ENCODE measurements around the gene USP49.

GRCh38 chr6:41824571-41825569, 70.3 kb downstream of the USP49 start:
- TF ChIP-seq CTCF (IDR thresholded peaks at IDR 0.05) (no peak), POLR2A (IDR thresholded peaks at IDR 0.05) (no peak), EP300 (IDR thresholded peaks at IDR 0.05; ENCODE audit: low read depth) (no peak), POLR2AphosphoS5 (IDR thresholded peaks at IDR 0.05) (no peak)

All from transverse colon (tissue), 4 donors.